CD4-positive, alpha-beta T cell (primary cell): ENCODE data around the gene UNC5B. TPM values are rescaled to one million over a fixed set of nuclear protein-coding genes. Genes with fewer than 3 reads are reported as not detected.

ENCODE experiments used
- ATAC-seq: fragments of 200-7000 bp; cut with Tn5 transposase; one replicate; pipeline ENCODE4 v1.10.0; 2022; ENCODE audit warnings: mild to moderate bottlenecking; ENCODE audit not compliant: poor library complexity
- CTCF ChIA-PET: fragments of 350-600 bp; sonication (Branson Sonifier 250); formaldehyde crosslinking; loops from one replicate; lab custom pipeline; 2021; ENCODE audit warnings: antibody characterized with exemption, inconsistent platforms; lab: Charles Lee
- POLR2A ChIA-PET: fragments of 350-600 bp; sonication (Branson Sonifier 250); formaldehyde crosslinking; loops from one replicate; lab custom pipeline; 2021; ENCODE audit warnings: antibody characterized with exemption, inconsistent platforms; lab: Charles Lee
- DNase-seq, 14 experiments: peaks; one replicate each; pipeline ENCODE4 v3.0.0-alpha.2; 2013 to 2020; ENCODE audit warnings: mixed read lengths in 2 of 14
- H3K27ac ChIP-seq, 2 donors: one replicate each; pipeline versions ENCODE4 v1.5.1 to v1.7.0; 2013; ENCODE audit warnings: low read length in 2 of 2, low read depth in 1 of 2, mild to moderate bottlenecking in 1 of 2
- H3K27me3 ChIP-seq, 2 experiments: 1 replicate in 1 of 2; 2 replicates in 1 of 2; pipeline versions ENCODE4 v1.6.1 to v1.7.0; 2013; ENCODE audit warnings: low read length in 2 of 2, control low read depth in 1 of 2, mild to moderate bottlenecking in 1 of 2, moderate library complexity in 1 of 2; ENCODE audit not compliant: insufficient read depth in 2 of 2, control insufficient read depth in 1 of 2
- H3K36me3 ChIP-seq: one replicate; pipeline ENCODE4 v1.6.1; 2013; ENCODE audit warnings: low read length, control low read depth; ENCODE audit not compliant: insufficient read depth
- H3K4me1 ChIP-seq: one replicate; pipeline ENCODE4 v1.6.1; 2013; ENCODE audit warnings: low read length, control low read depth; ENCODE audit not compliant: insufficient read depth
- H3K4me3 ChIP-seq: one replicate; pipeline ENCODE4 v1.5.1; 2013; ENCODE audit warnings: mild to moderate bottlenecking, low read length, moderate library complexity
- H3K9me3 ChIP-seq, 2 experiments: 1 replicate in 1 of 2; 2 replicates in 1 of 2; pipeline versions ENCODE4 v1.6.1 to v1.7.0; 2013; ENCODE audit warnings: low read length in 2 of 2, mild to moderate bottlenecking in 2 of 2, control low read depth in 1 of 2, moderate library complexity in 1 of 2; ENCODE audit not compliant: control insufficient read depth in 1 of 2, insufficient read depth in 1 of 2
- H3K27ac Mint-ChIP-seq: one replicate; pipeline ENCODE4 v1.8.0; 2020; ENCODE audit warnings: mixed read lengths
- H3K27me3 Mint-ChIP-seq: one replicate; pipeline ENCODE4 v1.8.0; 2021; ENCODE audit warnings: mixed read lengths
- H3K36me3 Mint-ChIP-seq: one replicate; pipeline ENCODE4 v1.8.0; 2021; ENCODE audit warnings: low read depth, mixed read lengths
- H3K4me1 Mint-ChIP-seq: one replicate; pipeline ENCODE4 v1.8.0; 2021; ENCODE audit warnings: low read depth, mixed read lengths
- H3K4me3 Mint-ChIP-seq: one replicate; pipeline ENCODE4 v1.8.0; 2020; ENCODE audit warnings: mild to moderate bottlenecking, mixed read lengths
- H3K9me3 Mint-ChIP-seq: one replicate; pipeline ENCODE4 v1.8.0; 2020; ENCODE audit warnings: mixed read lengths
- intact Hi-C, 2 experiments: fragments of 100-400 bp; cut with DNase I in 1 of 2; cut with micrococcal nuclease in 1 of 2; formaldehyde crosslinking; loops; one replicate each; pipeline versions ENCODE4 v1.15.1 to v1.9.0; 2023 to 2025; cut with DNase I, micrococcal nuclease
- total RNA-seq, 174 experiments: library from RNA in 2 of 174; stranded (reverse) in 2 of 174; gene quantifications; one replicate each; pipeline ENCODE4 v1.2.3 and lab custom pipeline; 2021 to 2026
- TF ChIP-seq, protein P1 (sequence below): fragments of 200-600 bp; IDR thresholded peaks from one replicate; pipeline ENCODE4 v1.8.0; 2022; ENCODE audit warnings: antibody characterized with exemption, mild to moderate bottlenecking

Gene UNC5B
- total RNA-seq, 2 experiments from 2014 or later: 0.03 TPM; not detected in 1

DNA sequence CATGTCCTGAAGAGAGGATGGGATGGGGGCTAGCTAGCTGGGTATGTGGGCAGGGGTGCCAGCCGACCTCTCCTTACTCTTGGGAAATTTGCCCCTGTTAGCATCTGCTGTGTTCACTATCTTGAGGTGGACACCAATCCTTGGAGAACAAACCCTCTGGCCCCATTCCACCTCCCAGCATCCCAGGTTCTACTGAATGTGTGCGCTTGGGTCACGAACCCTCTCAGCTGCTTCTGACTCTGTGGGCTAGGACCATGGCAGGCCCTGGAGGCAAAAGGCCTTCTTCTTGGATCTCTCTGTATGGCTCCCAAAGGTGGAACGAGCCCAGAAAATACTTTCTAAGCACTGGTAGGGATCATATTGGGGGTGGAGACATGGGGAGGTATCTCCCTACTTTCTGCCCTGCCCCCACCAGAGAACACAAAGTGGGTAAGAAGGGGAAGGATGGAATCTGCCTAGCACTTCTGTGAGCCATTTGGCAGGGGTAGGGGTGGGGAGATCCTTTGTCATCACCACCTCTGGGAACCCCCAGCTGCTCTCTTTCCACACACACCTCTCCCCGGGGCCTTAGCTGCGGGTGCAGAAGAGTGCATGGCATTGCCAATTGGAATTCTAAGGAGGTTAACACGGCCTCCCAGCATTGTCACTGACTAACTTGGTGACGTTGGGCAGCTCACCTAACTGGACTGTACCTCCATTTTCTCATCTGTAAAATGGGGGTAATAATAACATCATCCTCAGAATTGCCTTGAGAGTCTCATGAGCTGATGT, 7.7 kb downstream of the UNC5B start:
- DNase-seq: no peak
- peaks cover 6% of the 10 kb centered on the region for H3K4me1 Mint-ChIP-seq
- H3K27ac Mint-ChIP-seq: no peak overlapping the region
- no peaks in the 10 kb centered on the region for H3K9me3 Mint-ChIP-seq
- H3K36me3 Mint-ChIP-seq: no peaks in the 10 kb centered on the region
- H3K4me1 ChIP-seq: peaks cover 9% of the 10 kb centered on the region
- ChIA-PET CTCF (no interaction called here), POLR2A (no interaction called here)
- no peak overlapping the region for H3K27ac ChIP-seq
- peaks cover 32 to 35% of the 10 kb centered on the region in 2 experiments for H3K27me3 ChIP-seq
- H3K9me3 ChIP-seq: no peaks in the 10 kb centered on the region
- H3K36me3 ChIP-seq: no peaks in the 10 kb centered on the region
- intact Hi-C loops: no loop called here
- no peak for ATAC-seq
- no peak overlapping the region for H3K4me3 Mint-ChIP-seq
- H3K27me3 Mint-ChIP-seq: peaks cover 45% of the 10 kb centered on the region
- no peak overlapping the region for H3K4me3 ChIP-seq
- TF ChIP-seq, protein P1, sequence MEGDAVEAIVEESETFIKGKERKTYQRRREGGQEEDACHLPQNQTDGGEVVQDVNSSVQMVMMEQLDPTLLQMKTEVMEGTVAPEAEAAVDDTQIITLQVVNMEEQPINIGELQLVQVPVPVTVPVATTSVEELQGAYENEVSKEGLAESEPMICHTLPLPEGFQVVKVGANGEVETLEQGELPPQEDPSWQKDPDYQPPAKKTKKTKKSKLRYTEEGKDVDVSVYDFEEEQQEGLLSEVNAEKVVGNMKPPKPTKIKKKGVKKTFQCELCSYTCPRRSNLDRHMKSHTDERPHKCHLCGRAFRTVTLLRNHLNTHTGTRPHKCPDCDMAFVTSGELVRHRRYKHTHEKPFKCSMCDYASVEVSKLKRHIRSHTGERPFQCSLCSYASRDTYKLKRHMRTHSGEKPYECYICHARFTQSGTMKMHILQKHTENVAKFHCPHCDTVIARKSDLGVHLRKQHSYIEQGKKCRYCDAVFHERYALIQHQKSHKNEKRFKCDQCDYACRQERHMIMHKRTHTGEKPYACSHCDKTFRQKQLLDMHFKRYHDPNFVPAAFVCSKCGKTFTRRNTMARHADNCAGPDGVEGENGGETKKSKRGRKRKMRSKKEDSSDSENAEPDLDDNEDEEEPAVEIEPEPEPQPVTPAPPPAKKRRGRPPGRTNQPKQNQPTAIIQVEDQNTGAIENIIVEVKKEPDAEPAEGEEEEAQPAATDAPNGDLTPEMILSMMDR: no peak

DNA sequence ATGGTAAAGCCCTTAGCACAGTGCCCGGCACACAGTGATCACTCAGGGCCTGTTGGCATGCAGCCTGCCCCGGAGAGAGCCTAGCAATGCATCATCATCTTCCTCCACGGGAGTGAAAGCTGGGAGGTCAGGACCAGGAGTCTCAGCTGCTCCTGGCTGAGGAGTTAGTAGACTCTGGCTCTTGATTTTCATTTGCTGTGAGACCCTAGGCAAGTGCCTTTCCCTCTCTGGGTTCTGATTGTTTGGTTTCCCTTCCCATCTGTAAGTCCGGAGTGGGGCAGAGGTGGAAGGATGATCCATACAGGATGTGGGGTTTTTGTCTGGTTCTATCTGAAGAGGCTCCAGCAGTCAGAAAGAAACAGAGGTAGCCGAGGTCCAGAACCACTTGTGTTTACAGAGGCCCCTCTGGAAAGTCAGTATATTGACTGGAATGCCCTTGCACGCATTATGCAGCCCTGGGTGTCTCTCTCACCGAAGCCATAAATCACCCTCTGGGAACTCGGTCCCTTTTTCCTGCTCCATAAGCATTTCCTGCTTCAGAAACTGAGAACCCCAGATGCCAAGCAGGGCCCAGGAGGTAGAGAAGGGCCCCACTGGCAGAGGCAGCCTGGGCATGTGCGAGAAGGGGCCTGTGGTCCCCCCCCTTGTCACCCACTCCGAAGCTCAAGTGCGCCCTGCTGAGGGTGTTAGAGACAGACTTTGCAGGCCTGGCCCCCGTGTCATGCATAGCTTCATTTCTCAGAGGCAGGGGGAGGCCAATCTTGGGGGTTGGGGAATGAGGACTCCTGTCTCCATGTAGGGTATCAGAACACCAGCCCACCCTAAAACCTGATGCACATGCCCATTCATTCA, 8.5 kb downstream of the UNC5B start:
- Mint-ChIP-seq H3K4me1 (peaks cover 4% of the 10 kb centered on the region), H3K4me3 (no peak overlapping the region), H3K27ac (no peak overlapping the region), H3K27me3 (peaks cover 43% of the 10 kb centered on the region), H3K36me3 (no peaks in the 10 kb centered on the region), H3K9me3 (no peaks in the 10 kb centered on the region)
- H3K27ac ChIP-seq: no peak overlapping the region
- no peak for DNase-seq
- peaks cover 9% of the 10 kb centered on the region for H3K4me1 ChIP-seq
- ChIA-PET CTCF (no interaction called here), POLR2A (no interaction called here)
- no peak overlapping the region for H3K4me3 ChIP-seq
- intact Hi-C loops: no loop called here
- H3K36me3 ChIP-seq: no peaks in the 10 kb centered on the region
- TF ChIP-seq, protein P1: no peak
- H3K27me3 ChIP-seq: peaks cover 27 to 29% of the 10 kb centered on the region in 2 experiments
- no peak for ATAC-seq
- no peaks in the 10 kb centered on the region for H3K9me3 ChIP-seq

DNA sequence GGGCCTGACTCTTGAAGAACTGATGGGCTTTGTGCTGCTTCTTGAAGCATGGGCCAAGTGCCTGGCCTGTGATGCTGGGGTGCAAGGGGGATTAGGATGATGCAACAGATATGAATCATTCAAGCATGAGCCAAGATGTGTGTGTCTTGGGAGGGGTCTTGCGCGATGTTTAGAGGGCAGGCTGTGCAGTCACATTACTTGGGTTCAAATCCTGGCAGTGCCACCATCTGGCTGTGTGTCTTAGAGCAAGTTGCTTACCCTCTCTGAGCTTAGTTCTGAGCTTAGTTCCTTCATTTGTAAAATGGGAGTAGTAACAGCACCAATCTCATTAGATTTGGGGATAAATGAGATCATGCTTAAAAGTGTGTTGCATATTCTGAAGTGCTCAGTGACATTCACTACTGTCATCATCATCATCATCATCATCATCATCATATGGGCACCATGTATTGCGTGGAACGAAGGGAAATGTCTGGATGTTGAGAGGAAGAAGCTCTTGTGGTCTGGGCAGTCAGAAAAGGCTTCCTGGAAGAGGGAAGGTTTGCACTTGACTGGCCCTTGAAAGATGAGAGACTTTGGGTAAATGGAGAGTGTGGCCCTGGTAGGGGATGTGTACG, 9.3 kb downstream of the UNC5B start:
- TF ChIP-seq, protein P1: no peak
- POLR2A ChIA-PET: no interaction called here
- no peaks in the 10 kb centered on the region for H3K36me3 Mint-ChIP-seq

More for the DNA sequence above, 9.3 kb downstream of the UNC5B start:
- Mint-ChIP-seq H3K27ac (no peak overlapping the region), H3K4me1 (no peaks in the 10 kb centered on the region), H3K4me3 (no peak overlapping the region), H3K9me3 (no peaks in the 10 kb centered on the region), H3K27me3 (peaks cover 43% of the 10 kb centered on the region)
- H3K27ac ChIP-seq: no peak overlapping the region
- ATAC-seq (no peak), DNase-seq (no peak)
- H3K36me3 ChIP-seq: no peaks in the 10 kb centered on the region
- intact Hi-C loops: no loop called here
- peaks cover 20 to 21% of the 10 kb centered on the region in 2 experiments for H3K27me3 ChIP-seq
- no peaks in the 10 kb centered on the region for H3K9me3 ChIP-seq
- CTCF ChIA-PET: no interaction called here
- H3K4me1 ChIP-seq: peaks cover 8% of the 10 kb centered on the region
- no peak overlapping the region for H3K4me3 ChIP-seq
